Endothelial cell of umbilical vein (primary cell): Measurements from ENCODE around the gene PPP1R9B.

ENCODE experiments used
- CTCF ChIP-seq, 2 donors: IDR thresholded peaks; 1 replicate in 1 of 2; 2 replicates in 1 of 2; pipeline ENCODE4 v1.5.1; 2011; ENCODE audit warnings: low read length in 2 of 2, mild to moderate bottlenecking in 2 of 2, moderate library complexity in 2 of 2, control low read depth in 1 of 2, inconsistent platforms in 1 of 2, low read depth in 1 of 2; ENCODE audit not compliant: insufficient read depth in 1 of 2; ENCODE audit errors: extremely low read depth in 1 of 2
- EZH2 ChIP-seq: IDR thresholded peaks from 2 replicates; pipeline ENCODE4 v1.6.1; 2012; ENCODE audit warnings: borderline replicate concordance, low read depth, mild to moderate bottlenecking, moderate library complexity, low read length, inconsistent platforms; ENCODE audit not compliant: severe bottlenecking
- FOS ChIP-seq: IDR thresholded peaks from 2 replicates; pipeline ENCODE4 v1.6.1; 2011; ENCODE audit warnings: mild to moderate bottlenecking, low read length, moderate library complexity, borderline replicate concordance; ENCODE audit not compliant: insufficient read depth
- JUN ChIP-seq: IDR thresholded peaks from 2 replicates; pipeline ENCODE4 v1.6.1; 2011; ENCODE audit warnings: borderline replicate concordance, low read depth; ENCODE audit not compliant: insufficient read length, insufficient read depth
- MYC ChIP-seq: IDR thresholded peaks from one replicate; pipeline ENCODE4 v1.6.1; 2011; ENCODE audit warnings: mild to moderate bottlenecking, low read depth, low read length
- POLR2A ChIP-seq: IDR thresholded peaks from 2 replicates; pipeline ENCODE4 v1.6.1; 2012; ENCODE audit warnings: low read depth, mild to moderate bottlenecking, control low read depth, low read length
- POLR2AphosphoS5 ChIP-seq: IDR thresholded peaks from 2 replicates; pipeline ENCODE4 v1.6.1; 2012; ENCODE audit warnings: low read depth, mild to moderate bottlenecking, control low read depth, low read length, moderate library complexity; ENCODE audit not compliant: insufficient read depth
- TF ChIP-seq, protein P1 (sequence below): IDR thresholded peaks from 2 replicates; pipeline ENCODE4 v1.6.1; 2011; ENCODE audit not compliant: insufficient read depth, insufficient read length

- TF ChIP-seq, protein P1, sequence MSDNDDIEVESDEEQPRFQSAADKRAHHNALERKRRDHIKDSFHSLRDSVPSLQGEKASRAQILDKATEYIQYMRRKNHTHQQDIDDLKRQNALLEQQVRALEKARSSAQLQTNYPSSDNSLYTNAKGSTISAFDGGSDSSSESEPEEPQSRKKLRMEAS, result no peak
- TF ChIP-seq CTCF (IDR thresholded peaks at IDR 0.05; ENCODE audit: extremely low read depth in 1 of 2, insufficient read depth in 1 of 2, low read depth in 1 of 2, low read length in 2 of 2) (no peak), FOS (no peak), EZH2 (no peak), POLR2AphosphoS5 (no peak), MYC (no peak), JUN (no peak), POLR2A (no peak)
Measured at GRCh38 chr17:50199803-50200456, 49.5 kb upstream of the PPP1R9B start.
